Measurements from ENCODE around the gene TEDC1.
"Not testable (repeated sequence)": the region's sequence is repeated elsewhere in the genome, so short reads cannot be mapped to it uniquely, and the experiment has no call there.

TEDC1 gene

DNA sequence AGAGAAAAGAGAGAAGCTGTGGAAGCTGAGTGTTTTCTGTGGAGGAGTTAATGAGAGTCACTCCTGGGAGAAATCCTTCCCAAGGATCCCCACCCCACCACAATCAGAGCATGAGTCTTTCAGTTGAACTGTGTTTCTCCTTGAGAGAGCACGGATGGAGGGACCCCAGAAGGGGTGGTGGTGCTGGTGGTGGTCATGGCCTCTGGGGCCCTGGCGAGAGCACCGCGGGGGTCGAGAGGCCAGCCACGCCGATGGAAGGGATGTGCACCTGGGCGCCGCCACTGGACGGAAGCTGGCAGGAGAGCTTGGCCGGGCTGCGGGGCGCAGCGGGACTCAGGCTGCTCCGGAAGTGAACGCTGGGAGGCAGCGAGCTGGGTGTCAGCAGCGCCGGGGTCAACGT, 55.4 kb downstream of the TEDC1 start:
- DNase-seq = not testable (repeated sequence)

DNA sequence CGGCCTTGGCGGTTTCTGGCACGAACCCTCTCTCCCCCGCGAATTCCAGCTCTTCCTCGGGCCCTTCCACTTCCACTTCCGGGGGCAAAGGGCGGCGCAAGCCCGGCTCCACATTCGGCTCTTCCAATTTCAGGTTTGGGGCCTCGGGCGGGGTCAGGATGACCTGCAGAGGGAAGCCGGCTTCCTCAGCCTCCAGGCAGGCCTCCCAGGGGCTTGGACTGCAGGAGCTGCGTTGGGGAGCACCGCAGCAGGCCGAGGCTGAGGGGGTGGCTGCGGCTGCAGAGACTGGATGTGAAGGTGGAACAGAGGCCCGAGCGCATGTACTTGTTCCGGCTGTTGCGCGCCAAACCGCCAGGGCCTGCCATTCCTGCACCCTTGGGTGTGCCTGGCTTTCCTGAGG, 56.0 kb downstream of the TEDC1 start:
- DNase-seq = not testable (repeated sequence)

DNA sequence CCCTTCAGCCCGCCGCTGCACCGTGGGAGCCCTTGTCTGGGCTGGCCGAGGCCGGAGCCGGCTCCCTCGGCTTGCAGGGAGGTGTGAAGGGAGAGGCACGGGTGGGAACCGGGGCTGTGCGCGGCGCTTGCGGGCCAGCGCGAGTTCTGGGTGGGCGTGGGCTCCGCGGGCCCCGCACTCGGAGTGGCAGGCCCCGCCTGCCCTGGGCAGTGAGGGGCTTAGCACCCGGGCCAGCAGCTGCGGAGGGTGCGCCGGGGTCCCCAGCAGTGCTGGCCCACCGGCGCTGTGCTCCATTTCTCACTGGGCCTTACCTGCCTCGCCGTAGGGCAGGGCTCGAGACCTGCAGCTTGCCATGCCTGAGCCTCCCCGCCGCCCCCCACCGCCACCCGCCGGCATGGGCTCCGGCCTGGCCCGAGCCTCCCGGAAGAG, 56.7 kb downstream of the TEDC1 start:
- no peak for DNase-seq

Data from NCI-H524 treated with DMSO at 0.1 percent for 48 hours (cell line).